Measurements from ENCODE around the gene KIRREL3. TPM values are rescaled to one million over a fixed set of nuclear protein-coding genes. Genes with fewer than 3 reads are reported as not detected.

KIRREL3 gene
- total and polyA plus RNA-seq, 2 donors (not counting 3 experiments of a cell fraction or from before 2014, with no cell fraction given), result not detected

DNA sequence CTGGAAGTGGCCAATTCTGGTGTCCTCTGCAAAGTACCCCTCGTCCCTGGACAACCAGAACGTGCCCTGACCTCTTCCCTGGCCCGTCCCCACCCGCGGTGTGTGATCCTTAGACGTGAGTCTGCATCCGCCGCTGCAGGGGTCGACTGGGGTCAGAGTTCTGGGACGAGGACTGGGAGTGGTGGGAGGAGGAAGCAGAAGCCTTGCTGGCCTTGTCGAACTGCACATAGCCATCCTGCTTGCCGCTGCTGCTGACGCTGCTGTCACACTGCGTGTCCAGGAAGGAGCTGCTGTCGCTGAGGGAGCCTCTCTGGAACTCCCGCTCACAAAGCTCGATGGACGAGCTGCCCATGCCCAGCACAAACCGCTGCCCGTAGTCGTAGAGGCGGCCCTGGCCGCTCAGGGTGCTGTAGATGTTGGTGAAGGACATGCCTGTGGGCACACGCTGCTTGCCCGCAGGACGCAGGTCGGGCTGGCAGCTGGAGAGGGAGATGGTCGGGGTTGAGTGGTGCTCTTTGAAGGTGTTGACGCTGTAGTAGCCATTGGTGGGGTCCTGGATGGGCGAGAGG is 576.0 kb downstream of the KIRREL3 start:
- no peak overlapping the region for H3K4me2 ChIP-seq (ENCODE audit: insufficient read depth, low read length)
- no peak overlapping the region for H3K27ac ChIP-seq (ENCODE audit: insufficient read depth, low read depth, low read length)
- DNase-seq (ENCODE audit: low read depth, low spot score) (no peak), FAIRE-seq (no peak)
- no peak overlapping the region for H3K4me3 ChIP-seq (replicated peaks in 1 of 3; ENCODE audit: insufficient read depth in 1 of 3, low read depth in 1 of 3, low read length in 3 of 3)
- no peaks in the 10 kb centered on the region for H4K20me1 ChIP-seq (replicated peaks; ENCODE audit: control insufficient read depth, extremely low read depth, insufficient read depth, low read length)
- peaks cover 2% of the 10 kb centered on the region for H3K4me1 ChIP-seq (ENCODE audit: control insufficient read depth, extremely low read depth, insufficient read depth, low read length)
- no peaks in the 10 kb centered on the region for H3K36me3 ChIP-seq (ENCODE audit: control insufficient read depth in 2 of 2, extremely low read depth in 1 of 2, insufficient read depth in 2 of 2, low read length in 2 of 2)
- ChIA-PET CTCF (interaction anchor here (2.0 to 3.2 kb wide), 2 partner anchors 10 to 16 kb away, joined by 4 to 15 read pairs; no protein-coding TSS in a partner anchor), POLR2A (no interaction called here)
- TF ChIP-seq POLR2A (IDR thresholded peaks at IDR 0.05; ENCODE audit: low read depth, low read length) (no peak), MYC (IDR thresholded peaks at IDR 0.05; ENCODE audit: low read depth, low read length) (no peak)
- TF ChIP-seq, protein P1, sequence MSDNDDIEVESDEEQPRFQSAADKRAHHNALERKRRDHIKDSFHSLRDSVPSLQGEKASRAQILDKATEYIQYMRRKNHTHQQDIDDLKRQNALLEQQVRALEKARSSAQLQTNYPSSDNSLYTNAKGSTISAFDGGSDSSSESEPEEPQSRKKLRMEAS (IDR thresholded peaks at IDR 0.05; ENCODE audit: insufficient read depth, insufficient read length), result no peak
- no peaks in the 10 kb centered on the region for H3K27me3 ChIP-seq (ENCODE audit: control insufficient read depth in 2 of 2, insufficient read depth in 2 of 2, low read length in 2 of 2)
- no peaks in the 10 kb centered on the region for H3K79me2 ChIP-seq (ENCODE audit: control insufficient read depth, insufficient read depth, low read length)
- H3K9me3 ChIP-seq (replicated peaks; ENCODE audit: control insufficient read depth, insufficient read depth, low read length), result no peaks in the 10 kb centered on the region
- H3K9me1 ChIP-seq (replicated peaks; ENCODE audit: control insufficient read depth, extremely low read depth, insufficient read depth, low read length), result no peaks in the 10 kb centered on the region
- intact Hi-C loops (cut with micrococcal nuclease), result no loop called here
- no peak overlapping the region for H3K9ac ChIP-seq (replicated peaks; ENCODE audit: extremely low read depth, insufficient read depth, low read length)
- no TSS peak for BruUV-seq (replicated peaks)
- no peak overlapping the region for H2AFZ ChIP-seq (ENCODE audit: low read depth, low read length)
- dilution Hi-C loops (cut with MboI; ENCODE audit: extremely low pct_ligation_motif_present, low sequenced_read_pairs), result no loop called here

DNA sequence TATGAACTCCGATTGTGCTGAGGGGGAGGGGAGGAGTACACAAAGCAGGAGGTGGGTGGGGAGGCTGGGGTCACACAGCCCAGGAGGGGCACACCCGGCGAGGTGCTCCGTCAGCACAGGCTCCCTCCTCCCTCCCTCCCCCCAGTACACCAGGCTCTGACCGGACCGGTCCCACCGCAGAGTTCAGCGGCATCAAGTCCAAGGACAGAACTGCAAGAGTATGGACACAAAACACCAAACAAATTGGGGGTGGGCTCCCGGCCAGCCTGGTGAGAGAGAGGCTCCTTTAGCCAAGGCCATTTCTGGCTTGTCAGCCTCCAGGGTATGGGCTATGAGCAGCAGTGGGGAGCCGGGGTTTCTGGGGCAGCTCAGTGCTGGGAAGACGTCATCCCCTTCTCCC is 576.8 kb downstream of the KIRREL3 start:
- DNase-seq (ENCODE audit: low read depth, low spot score), result no peak
- H3K36me3 ChIP-seq (ENCODE audit: control insufficient read depth in 2 of 2, extremely low read depth in 1 of 2, insufficient read depth in 2 of 2, low read length in 2 of 2), result no peaks in the 10 kb centered on the region
- no peak overlapping the region for H3K9ac ChIP-seq (replicated peaks; ENCODE audit: extremely low read depth, insufficient read depth, low read length)
- CTCF ChIA-PET, result interaction anchor here (1.1 to 3.2 kb wide), 4 partner anchors 11 to 113 kb away, joined by 3 to 15 read pairs (median 5); no protein-coding TSS in a partner anchor
- no peaks in the 10 kb centered on the region for H3K27me3 ChIP-seq (ENCODE audit: control insufficient read depth in 2 of 2, insufficient read depth in 2 of 2, low read length in 2 of 2)
- H3K79me2 ChIP-seq (ENCODE audit: control insufficient read depth, insufficient read depth, low read length), result no peaks in the 10 kb centered on the region
- no peak overlapping the region for H2AFZ ChIP-seq (ENCODE audit: low read depth, low read length)
- FAIRE-seq, result no peak
- POLR2A ChIA-PET, result no interaction called here
- intact Hi-C loops (cut with micrococcal nuclease), result no loop called here
- no peaks in the 10 kb centered on the region for H3K9me1 ChIP-seq (replicated peaks; ENCODE audit: control insufficient read depth, extremely low read depth, insufficient read depth, low read length)
- BruUV-seq (replicated peaks), result no TSS peak
- no peaks in the 10 kb centered on the region for H3K9me3 ChIP-seq (replicated peaks; ENCODE audit: control insufficient read depth, insufficient read depth, low read length)
- H3K4me2 ChIP-seq (ENCODE audit: insufficient read depth, low read length), result no peak overlapping the region
- no peak overlapping the region for H3K27ac ChIP-seq (ENCODE audit: insufficient read depth, low read depth, low read length)
- H3K4me3 ChIP-seq (replicated peaks in 1 of 3; ENCODE audit: insufficient read depth in 1 of 3, low read depth in 1 of 3, low read length in 3 of 3), result no peak overlapping the region
- TF ChIP-seq, protein P2, sequence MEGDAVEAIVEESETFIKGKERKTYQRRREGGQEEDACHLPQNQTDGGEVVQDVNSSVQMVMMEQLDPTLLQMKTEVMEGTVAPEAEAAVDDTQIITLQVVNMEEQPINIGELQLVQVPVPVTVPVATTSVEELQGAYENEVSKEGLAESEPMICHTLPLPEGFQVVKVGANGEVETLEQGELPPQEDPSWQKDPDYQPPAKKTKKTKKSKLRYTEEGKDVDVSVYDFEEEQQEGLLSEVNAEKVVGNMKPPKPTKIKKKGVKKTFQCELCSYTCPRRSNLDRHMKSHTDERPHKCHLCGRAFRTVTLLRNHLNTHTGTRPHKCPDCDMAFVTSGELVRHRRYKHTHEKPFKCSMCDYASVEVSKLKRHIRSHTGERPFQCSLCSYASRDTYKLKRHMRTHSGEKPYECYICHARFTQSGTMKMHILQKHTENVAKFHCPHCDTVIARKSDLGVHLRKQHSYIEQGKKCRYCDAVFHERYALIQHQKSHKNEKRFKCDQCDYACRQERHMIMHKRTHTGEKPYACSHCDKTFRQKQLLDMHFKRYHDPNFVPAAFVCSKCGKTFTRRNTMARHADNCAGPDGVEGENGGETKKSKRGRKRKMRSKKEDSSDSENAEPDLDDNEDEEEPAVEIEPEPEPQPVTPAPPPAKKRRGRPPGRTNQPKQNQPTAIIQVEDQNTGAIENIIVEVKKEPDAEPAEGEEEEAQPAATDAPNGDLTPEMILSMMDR (IDR thresholded peaks at IDR 0.05; ENCODE audit: extremely low read depth in 1 of 2, insufficient read depth in 1 of 2, low read depth in 1 of 2, low read length in 2 of 2), result no peak
- TF ChIP-seq FOS (IDR thresholded peaks at IDR 0.05; ENCODE audit: borderline replicate concordance, insufficient read depth, low read length) (no peak), EZH2 (IDR thresholded peaks at IDR 0.05; ENCODE audit: borderline replicate concordance, low read depth, low read length, severe bottlenecking) (no peak), POLR2A (IDR thresholded peaks at IDR 0.05; ENCODE audit: low read depth, low read length) (no peak), JUN (IDR thresholded peaks at IDR 0.05; ENCODE audit: borderline replicate concordance, insufficient read depth, insufficient read length, low read depth) (no peak), MYC (IDR thresholded peaks at IDR 0.05; ENCODE audit: low read depth, low read length) (no peak), GATA2 (IDR thresholded peaks at IDR 0.05; ENCODE audit: insufficient read depth, insufficient read length, low read depth, low read length) (no peak), POLR2AphosphoS5 (IDR thresholded peaks at IDR 0.05; ENCODE audit: insufficient read depth, low read depth, low read length) (no peak)
- TF ChIP-seq, protein P1 (IDR thresholded peaks at IDR 0.05; ENCODE audit: insufficient read depth, insufficient read length), result no peak
- peaks cover 2% of the 10 kb centered on the region for H3K4me1 ChIP-seq (ENCODE audit: control insufficient read depth, extremely low read depth, insufficient read depth, low read length)
- H4K20me1 ChIP-seq (replicated peaks; ENCODE audit: control insufficient read depth, extremely low read depth, insufficient read depth, low read length), result no peaks in the 10 kb centered on the region
- dilution Hi-C loops (cut with MboI; ENCODE audit: extremely low pct_ligation_motif_present, low sequenced_read_pairs), result no loop called here

All from endothelial cell of umbilical vein (primary cell).